Measurements from ENCODE around the gene COX4I1.

Gene COX4I1

DNA sequence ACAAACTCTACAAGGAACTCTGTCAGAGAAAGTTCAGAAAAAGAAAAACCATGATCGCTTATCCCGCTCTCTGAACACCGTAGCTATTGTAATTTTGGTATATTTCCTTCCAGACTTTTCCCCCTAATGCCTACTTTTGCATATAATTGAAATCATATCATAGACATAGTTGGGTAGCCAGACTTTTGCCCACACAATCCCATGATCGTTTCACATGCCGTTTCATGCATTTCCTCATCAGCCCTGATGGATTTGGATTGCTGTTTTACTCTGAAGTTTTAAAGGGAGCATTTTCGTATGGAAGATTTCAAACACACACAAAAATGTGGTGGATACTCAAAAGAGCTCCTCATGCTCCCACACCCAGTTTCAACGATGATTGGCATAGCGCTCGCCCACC, 31.3 kb downstream of the COX4I1 start:
- no peak for DNase-seq (ENCODE audit: low read depth, low spot score)
- in situ Hi-C loops (cut with HindIII; ENCODE audit: low sequenced_read_pairs) = no loop called here
- H3K4me3 ChIP-seq (ENCODE audit: low read depth, low read length) = no peak overlapping the region
- TF ChIP-seq CTCF (IDR thresholded peaks at IDR 0.05; ENCODE audit: low read depth, low read length) = no peak

GRCh38 chr16:85832570-85833218, 33.2 kb downstream of the COX4I1 start:
- TF ChIP-seq CTCF (IDR thresholded peaks at IDR 0.05; ENCODE audit: low read depth, low read length) = no peak
- H3K4me3 ChIP-seq (ENCODE audit: low read depth, low read length) = no peak overlapping the region
- in situ Hi-C loops (cut with HindIII; ENCODE audit: low sequenced_read_pairs) = no loop called here
- no peak for DNase-seq (ENCODE audit: low read depth, low spot score)

GRCh38 chr16:85833219-85833920, 33.9 kb downstream of the COX4I1 start:
- TF ChIP-seq CTCF (IDR thresholded peaks at IDR 0.05; ENCODE audit: low read depth, low read length) = no peak
- in situ Hi-C loops (cut with HindIII; ENCODE audit: low sequenced_read_pairs) = no loop called here
- no peak for DNase-seq (ENCODE audit: low read depth, low spot score)
- no peak overlapping the region for H3K4me3 ChIP-seq (ENCODE audit: low read depth, low read length)

DNA sequence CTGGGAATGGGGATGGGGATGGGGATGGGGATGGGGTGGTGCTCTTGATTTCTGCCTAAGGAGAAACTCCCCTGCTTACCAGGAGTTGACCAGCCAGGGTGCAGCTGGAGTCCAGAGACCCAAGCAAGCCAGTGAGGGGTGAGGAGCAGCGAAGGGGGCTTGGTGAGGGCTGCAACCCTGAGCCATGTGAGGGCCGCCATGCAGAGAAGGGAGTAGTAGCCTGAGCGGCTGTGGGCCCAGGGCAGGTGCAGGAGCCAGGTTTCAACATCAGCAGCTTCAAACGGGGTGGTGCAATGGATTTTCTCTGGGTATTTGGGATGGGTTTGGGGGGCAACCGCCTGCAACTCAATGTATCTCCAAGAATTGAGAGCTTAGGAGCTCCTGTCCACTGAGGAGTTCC, 35.2 kb downstream of the COX4I1 start:
- TF ChIP-seq CTCF (IDR thresholded peaks at IDR 0.05; ENCODE audit: low read depth, low read length) = no peak
- no peak overlapping the region for H3K4me3 ChIP-seq (ENCODE audit: low read depth, low read length)
- no peak for DNase-seq (ENCODE audit: low read depth, low spot score)
- in situ Hi-C loops (cut with HindIII; ENCODE audit: low sequenced_read_pairs) = no loop called here

GRCh38 chr16:85835227-85835751, 35.8 kb downstream of the COX4I1 start:
- in situ Hi-C loops (cut with HindIII; ENCODE audit: low sequenced_read_pairs) = no loop called here
- no peak for TF ChIP-seq CTCF (IDR thresholded peaks at IDR 0.05; ENCODE audit: low read depth, low read length)
- no peak overlapping the region for H3K4me3 ChIP-seq (ENCODE audit: low read depth, low read length)
- no peak for DNase-seq (ENCODE audit: low read depth, low spot score)

DNA sequence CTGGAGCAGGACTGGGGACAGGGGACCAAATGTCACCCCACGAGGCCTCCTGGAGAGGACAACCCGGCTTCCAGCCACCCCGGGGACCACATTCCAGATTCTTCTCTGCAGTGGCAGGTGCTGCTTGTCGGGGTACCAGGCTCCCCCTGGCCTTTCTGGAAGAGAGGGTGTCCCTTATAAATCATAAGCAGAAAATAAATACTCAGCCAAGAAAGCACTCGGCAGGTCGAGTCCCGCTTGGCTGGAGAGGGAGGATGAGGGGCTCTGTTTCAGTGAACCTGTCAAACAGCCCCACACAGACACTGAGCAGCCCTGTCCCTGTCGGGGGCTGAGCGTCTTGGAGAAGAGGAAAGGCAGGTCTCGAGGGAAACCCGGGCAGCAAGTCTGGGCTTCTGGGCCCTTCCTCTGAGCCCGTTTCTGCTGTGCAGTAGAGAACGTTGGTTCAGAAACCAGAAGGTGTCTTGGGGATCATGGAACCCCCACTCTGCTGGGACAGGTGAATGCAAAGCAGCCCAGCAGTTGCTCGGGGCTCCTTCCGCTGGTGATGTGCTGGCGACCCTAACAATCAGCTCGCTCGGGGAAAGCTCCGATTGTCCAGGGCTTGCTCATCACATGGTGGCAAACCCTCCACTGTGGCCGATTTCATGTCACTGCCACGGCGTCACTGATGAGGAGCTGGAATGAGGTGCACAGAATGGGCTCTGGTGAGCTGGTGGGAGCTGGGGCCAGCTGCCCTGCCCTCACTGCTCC, 36.6 kb downstream of the COX4I1 start:
- no peak for TF ChIP-seq CTCF (IDR thresholded peaks at IDR 0.05; ENCODE audit: low read depth, low read length)
- in situ Hi-C loops (cut with HindIII; ENCODE audit: low sequenced_read_pairs) = no loop called here
- no peak overlapping the region for H3K4me3 ChIP-seq (ENCODE audit: low read depth, low read length)
- DNase-seq (ENCODE audit: low read depth, low spot score) = no peak
